Activated naive CD8-positive, alpha-beta T cell treated with anti-CD3 and anti-CD28 coated beads, Interleukin-2, amount 50 U/mL, for 16 hours (primary cell): ENCODE measurements around the gene EBF3.

Source experiments
- DNase-seq: peaks from one replicate; pipeline ENCODE4 v3.0.0-alpha.2; 2020; ENCODE audit warnings: low read depth, low spot score

EBF3 gene

GRCh38 chr10:129871966-129872365 lies 92.1 kb downstream of the EBF3 start:
- no peak for DNase-seq

GRCh38 chr10:129870961-129871621 lies 93.0 kb downstream of the EBF3 start:
- no peak for DNase-seq

- DNase-seq: no peak
These were observed 93.7 kb downstream of the EBF3 start for GRCh38 chr10:129870474-129870757.

GRCh38 chr10:129869596-129870473 lies 94.2 kb downstream of the EBF3 start:
- DNase-seq: no peak

GRCh38 chr10:129868449-129869035 lies 95.5 kb downstream of the EBF3 start:
- DNase-seq: no peak

- no peak for DNase-seq
These were observed 96.4 kb downstream of the EBF3 start for GRCh38 chr10:129867631-129868179.

- no peak for DNase-seq
These were observed 97.2 kb downstream of the EBF3 start for GRCh38 chr10:129866894-129867293.

GRCh38 chr10:129865960-129866359 lies 98.1 kb downstream of the EBF3 start:
- DNase-seq: no peak

GRCh38 chr10:129865413-129865812 lies 98.7 kb downstream of the EBF3 start:
- DNase-seq: no peak

GRCh38 chr10:129864601-129865126 lies 99.4 kb downstream of the EBF3 start:
- no peak for DNase-seq

GRCh38 chr10:129864082-129864481 lies 100.0 kb downstream of the EBF3 start:
- no peak for DNase-seq

GRCh38 chr10:129863201-129863663 lies 100.8 kb downstream of the EBF3 start:
- no peak for DNase-seq

- no peak for DNase-seq
These were observed 102.1 kb downstream of the EBF3 start for GRCh38 chr10:129861776-129862531.

GRCh38 chr10:129860396-129860795 lies 103.7 kb downstream of the EBF3 start:
- DNase-seq: no peak

GRCh38 chr10:129859536-129859935 lies 104.5 kb downstream of the EBF3 start:
- no peak for DNase-seq

- DNase-seq: no peak
These were observed 106.7 kb downstream of the EBF3 start for GRCh38 chr10:129857242-129857960.

GRCh38 chr10:129855836-129856563 lies 108.1 kb downstream of the EBF3 start:
- no peak for DNase-seq

- no peak for DNase-seq
These were observed 109.0 kb downstream of the EBF3 start for GRCh38 chr10:129854796-129855705.

GRCh38 chr10:129854158-129854557 lies 109.9 kb downstream of the EBF3 start:
- DNase-seq: no peak
